ENCODE measurements around the gene ARMC3. TPM values are rescaled to one million over a fixed set of nuclear protein-coding genes. Genes with fewer than 3 reads are reported as not detected.

The ARMC3 gene
- not detected in 2 replicates for total RNA-seq

GRCh38 chr10:22927661-22928403 lies at the start of gene ARMC3:
ARMC3 (plus strand) TSS chr10:22928053; CDS start chr10:22931997, 3,944 bp downstream.

Other genes with a start within 250 kb of the ARMC3 start
- gene PIP4K2A, start 213.5 kb upstream of the ARMC3 start, total RNA-seq = 31.1 and 44.3 TPM in 2 replicates
- gene MSRB2, start 167.5 kb downstream of the ARMC3 start, total RNA-seq = 8.3 and 8.8 TPM in 2 replicates